GM18861 (cell line): ENCODE data around the gene GRIN2A.

Experiments used
- ATAC-seq: cut with Tn5 transposase; IDR thresholded peaks from one replicate; pipeline ENCODE4 v1.9.1; 2021; ENCODE audit not compliant: unreplicated experiment

Gene GRIN2A

GRCh38 chr16:9706217-9706836, 475.9 kb downstream of the GRIN2A start:
- ATAC-seq = no peak

DNA sequence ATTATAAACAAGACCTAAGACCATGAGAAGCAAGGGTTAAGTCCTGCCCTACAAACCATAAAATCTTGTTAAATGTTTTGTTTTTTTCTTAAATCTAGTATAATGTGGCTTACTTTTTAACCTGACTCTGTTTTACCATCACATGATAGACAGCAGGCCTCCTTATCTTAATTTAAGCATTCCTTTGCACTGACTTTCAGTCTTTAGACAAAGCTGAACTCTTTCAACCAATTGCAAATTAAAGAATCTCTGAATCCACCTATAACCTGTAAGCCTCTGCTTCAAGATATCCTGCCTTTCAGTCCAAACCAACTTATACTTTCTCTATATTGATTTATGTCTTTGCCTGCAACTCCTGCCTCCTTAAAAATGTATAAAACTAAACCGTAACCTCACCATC, 478.5 kb downstream of the GRIN2A start:
- ATAC-seq = no peak
